Endothelial cell of umbilical vein (primary cell): Measurements from ENCODE around the gene APOL2. TPM values are rescaled to one million over a fixed set of nuclear protein-coding genes. Genes with fewer than 3 reads are reported as not detected.

Experiments
- BruUV-seq: library from RNA; stranded (reverse); fragments of 400-500 nt; replicated peaks from 2 replicates; lab custom pipeline; 2021; lab: Mats Ljungman, UMichigan
- CTCF ChIA-PET: fragments of 300-600, 350-600 bp; sonication (Branson Sonifier 250); formaldehyde crosslinking; loops from one replicate; lab custom pipeline; 2021; ENCODE audit warnings: antibody characterized with exemption, inconsistent platforms; lab: Charles Lee
- POLR2A ChIA-PET: fragments of 300-600, 350-600 bp; sonication (Branson Sonifier 250); formaldehyde crosslinking; loops from one replicate; lab custom pipeline; 2021; ENCODE audit warnings: antibody characterized with exemption, inconsistent platforms; lab: Charles Lee
- DNase-seq: peaks from one replicate; pipeline ENCODE4 v3.0.0-alpha.2; 2011; ENCODE audit warnings: low read depth, low spot score
- FAIRE-seq: peaks from 2 replicates; lab custom pipeline; 2011; peaks lifted over from hg19 to GRCh38; lab: Jason Lieb, UNC
- H2AFZ ChIP-seq: 2 replicates; pipeline ENCODE4 v1.6.0; 2012; ENCODE audit warnings: low read depth, low read length, control low read depth, inconsistent platforms
- H3K27ac ChIP-seq: 2 replicates; pipeline ENCODE4 v1.5.1; 2011; ENCODE audit warnings: low read depth, mild to moderate bottlenecking, control low read depth, low read length, moderate library complexity; ENCODE audit not compliant: insufficient read depth
- H3K27me3 ChIP-seq, 2 experiments: 2 replicates each; pipeline versions ENCODE4 v1.6.0 to v1.6.1; 2011; ENCODE audit warnings: low read length in 2 of 2, mixed read lengths in 1 of 2; ENCODE audit not compliant: control insufficient read depth in 2 of 2, insufficient read depth in 2 of 2
- H3K36me3 ChIP-seq, 2 experiments: 2 replicates in 1 of 2; 3 replicates in 1 of 2; pipeline ENCODE4 v1.5.1; 2011; ENCODE audit warnings: low read length in 2 of 2, mild to moderate bottlenecking in 1 of 2, moderate library complexity in 1 of 2; ENCODE audit not compliant: control insufficient read depth in 2 of 2, insufficient read depth in 2 of 2; ENCODE audit errors: extremely low read depth in 1 of 2
- H3K4me1 ChIP-seq: 3 replicates; pipeline ENCODE4 v1.5.1; 2011; ENCODE audit warnings: mild to moderate bottlenecking, low read length; ENCODE audit not compliant: control insufficient read depth, insufficient read depth; ENCODE audit errors: extremely low read depth
- H3K4me2 ChIP-seq: 2 replicates; pipeline ENCODE4 v1.6.1; 2011; ENCODE audit warnings: low read length, control low read depth, mixed read lengths; ENCODE audit not compliant: insufficient read depth
- H3K4me3 ChIP-seq, 3 experiments: fragments of 200-600 bp in 1 of 3; sonication (generic), shearing (Covaris generic) in 1 of 3; replicated peaks in 1 of 3; 2 replicates each; pipeline ENCODE4 v1.5.1; 2011 to 2016; ENCODE audit warnings: control low read depth in 3 of 3, low read length in 3 of 3, mild to moderate bottlenecking in 2 of 3, inconsistent platforms in 1 of 3, low read depth in 1 of 3, moderate library complexity in 1 of 3; ENCODE audit not compliant: insufficient read depth in 1 of 3
- H3K79me2 ChIP-seq: 2 replicates; pipeline ENCODE4 v1.6.0; 2012; ENCODE audit warnings: low read length, inconsistent platforms; ENCODE audit not compliant: control insufficient read depth, insufficient read depth
- H3K9ac ChIP-seq: replicated peaks from 2 replicates; pipeline ENCODE3; 2011; ENCODE audit warnings: low read length, control low read depth; ENCODE audit not compliant: insufficient read depth; ENCODE audit errors: extremely low read depth
- H3K9me1 ChIP-seq: replicated peaks from 3 replicates; pipeline ENCODE4 v1.6.0; 2011; ENCODE audit warnings: mild to moderate bottlenecking, low read length; ENCODE audit not compliant: control insufficient read depth, insufficient read depth; ENCODE audit errors: extremely low read depth
- H3K9me3 ChIP-seq: replicated peaks from 2 replicates; pipeline ENCODE4 v1.5.1; 2012; ENCODE audit warnings: low read length, inconsistent platforms; ENCODE audit not compliant: control insufficient read depth, insufficient read depth
- H4K20me1 ChIP-seq: replicated peaks from 2 replicates; pipeline ENCODE3; 2011; ENCODE audit warnings: mild to moderate bottlenecking, low read length; ENCODE audit not compliant: control insufficient read depth, insufficient read depth; ENCODE audit errors: extremely low read depth
- JUN ChIP-seq: IDR thresholded peaks from 2 replicates; pipeline ENCODE4 v1.6.1; 2011; ENCODE audit warnings: borderline replicate concordance, low read depth; ENCODE audit not compliant: insufficient read length, insufficient read depth
- dilution Hi-C: fragments of 300-500 bp; cut with MboI; formaldehyde crosslinking; loops from one replicate; pipeline ENCODE4 v1.15.0; 2019; ENCODE audit warnings: low sequenced_read_pairs; ENCODE audit not compliant: extremely low pct_ligation_motif_present
- intact Hi-C: fragments of 100-400 bp; cut with micrococcal nuclease; formaldehyde crosslinking; loops from one replicate; pipeline ENCODE4 v1.10.0; 2022
- polyA plus RNA-seq, 4 experiments: library from polyadenylated mRNA; depleted of rRNA in 3 of 4; stranded (reverse) in 3 of 4; unstranded in 1 of 4; fragments of >200 nt; gene quantifications; 2 replicates each; pipeline versions ENCODE4 v1.2.1 to v1.2.3, GENCODE V29; 2011 to 2012; ENCODE audit warnings: missing spikeins in 1 of 4
- total RNA-seq: library from RNA; stranded (reverse); gene quantifications from 2 replicates; pipeline ENCODE4 v1.2.3, GENCODE V29; 2021
- TF ChIP-seq, protein P1 (sequence below), 2 donors: IDR thresholded peaks; 1 replicate in 1 of 2; 2 replicates in 1 of 2; pipeline ENCODE4 v1.5.1; 2011; ENCODE audit warnings: low read length in 2 of 2, mild to moderate bottlenecking in 2 of 2, moderate library complexity in 2 of 2, control low read depth in 1 of 2, inconsistent platforms in 1 of 2, low read depth in 1 of 2; ENCODE audit not compliant: insufficient read depth in 1 of 2; ENCODE audit errors: extremely low read depth in 1 of 2

Gene APOL2
- total and polyA plus RNA-seq, 2 donors (not counting 3 experiments of a cell fraction or from before 2014, with no cell fraction given) = 16.9 to 37.6 TPM

DNA sequence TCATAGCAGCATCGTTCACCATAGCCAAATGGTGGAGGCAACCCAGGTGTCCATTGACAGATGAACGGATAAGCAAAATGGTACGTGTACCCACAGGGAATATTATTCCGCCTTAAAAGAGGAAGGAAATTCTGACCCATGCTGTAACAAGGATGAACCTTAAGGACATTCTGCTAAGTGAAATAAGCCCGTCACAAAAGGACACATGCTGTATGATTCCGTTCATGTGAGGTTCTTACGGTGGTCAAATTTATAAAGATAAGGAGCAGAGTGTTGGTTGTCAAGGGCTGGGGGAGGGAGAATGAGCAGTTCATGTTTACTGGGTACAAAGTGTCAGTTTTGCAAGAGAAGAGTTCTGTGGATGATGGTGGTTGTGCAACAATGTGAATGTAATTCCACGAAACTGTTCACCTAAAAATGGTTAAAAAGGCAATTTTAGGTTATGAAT, 39.9 kb upstream of the APOL2 start:
- no peaks in the 10 kb centered on the region for H4K20me1 ChIP-seq

More for the DNA sequence above, 39.9 kb upstream of the APOL2 start:
- Histone ChIP-seq H3K9me1 (no peaks in the 10 kb centered on the region), H3K27ac (no peak overlapping the region), H3K4me1 (no peaks in the 10 kb centered on the region), H3K36me3 (peaks cover 20 to 28% of the 10 kb centered on the region in 2 experiments), H2AFZ (no peak overlapping the region), H3K9ac (no peak overlapping the region), H3K4me3 (no peak overlapping the region), H3K27me3 (no peaks in the 10 kb centered on the region), H3K79me2 (no peaks in the 10 kb centered on the region), H3K9me3 (no peaks in the 10 kb centered on the region), H3K4me2 (no peak overlapping the region)
- no peak for DNase-seq
- CTCF ChIA-PET = interaction anchor here (1.0 to 4.1 kb wide), 7 partner anchors 7 to 207 kb away, joined by 3 to 27 read pairs (median 8); partner anchors contain the start of gene APOL2
- POLR2A ChIA-PET = no interaction called here
- TF ChIP-seq, protein P1, sequence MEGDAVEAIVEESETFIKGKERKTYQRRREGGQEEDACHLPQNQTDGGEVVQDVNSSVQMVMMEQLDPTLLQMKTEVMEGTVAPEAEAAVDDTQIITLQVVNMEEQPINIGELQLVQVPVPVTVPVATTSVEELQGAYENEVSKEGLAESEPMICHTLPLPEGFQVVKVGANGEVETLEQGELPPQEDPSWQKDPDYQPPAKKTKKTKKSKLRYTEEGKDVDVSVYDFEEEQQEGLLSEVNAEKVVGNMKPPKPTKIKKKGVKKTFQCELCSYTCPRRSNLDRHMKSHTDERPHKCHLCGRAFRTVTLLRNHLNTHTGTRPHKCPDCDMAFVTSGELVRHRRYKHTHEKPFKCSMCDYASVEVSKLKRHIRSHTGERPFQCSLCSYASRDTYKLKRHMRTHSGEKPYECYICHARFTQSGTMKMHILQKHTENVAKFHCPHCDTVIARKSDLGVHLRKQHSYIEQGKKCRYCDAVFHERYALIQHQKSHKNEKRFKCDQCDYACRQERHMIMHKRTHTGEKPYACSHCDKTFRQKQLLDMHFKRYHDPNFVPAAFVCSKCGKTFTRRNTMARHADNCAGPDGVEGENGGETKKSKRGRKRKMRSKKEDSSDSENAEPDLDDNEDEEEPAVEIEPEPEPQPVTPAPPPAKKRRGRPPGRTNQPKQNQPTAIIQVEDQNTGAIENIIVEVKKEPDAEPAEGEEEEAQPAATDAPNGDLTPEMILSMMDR (IDR thresholded peaks at IDR 0.05; ENCODE audit: extremely low read depth in 1 of 2, insufficient read depth in 1 of 2, low read depth in 1 of 2, low read length in 2 of 2) = no peak
- TF ChIP-seq JUN = no peak
- dilution Hi-C loops = no loop called here
- no peak for FAIRE-seq
- no TSS peak for BruUV-seq
- intact Hi-C loops = loop anchor here (5.0 kb wide), 1 partner anchor 82 kb away; no protein-coding TSS in a partner anchor
